GM06990 (cell line): ENCODE results near the gene PHF21A.

ENCODE experiments used
- DNase-seq: peaks from one replicate; pipeline ENCODE4 v3.0.0-alpha.2; 2011; ENCODE audit not compliant: insufficient read length; ENCODE audit errors: extremely low read depth
- H3K27me3 ChIP-seq: replicated peaks from 2 replicates; pipeline ENCODE4 v1.6.0; 2011; ENCODE audit warnings: low read length; ENCODE audit not compliant: control insufficient read depth, insufficient read depth
- H3K36me3 ChIP-seq: 2 replicates; pipeline ENCODE4 v1.5.1; 2011; ENCODE audit warnings: low read length; ENCODE audit not compliant: control insufficient read depth, insufficient read depth
- H3K4me3 ChIP-seq: replicated peaks from 2 replicates; pipeline ENCODE4 v1.5.1; 2011; ENCODE audit warnings: low read depth, mild to moderate bottlenecking, control low read depth, low read length
- TF ChIP-seq, protein P1 (sequence below): IDR thresholded peaks from 2 replicates; pipeline ENCODE4 v1.5.1; 2011; ENCODE audit warnings: low read length, control low read depth, mild to moderate bottlenecking, inconsistent platforms; ENCODE audit not compliant: insufficient read depth, poor library complexity, severe bottlenecking

Gene PHF21A

DNA sequence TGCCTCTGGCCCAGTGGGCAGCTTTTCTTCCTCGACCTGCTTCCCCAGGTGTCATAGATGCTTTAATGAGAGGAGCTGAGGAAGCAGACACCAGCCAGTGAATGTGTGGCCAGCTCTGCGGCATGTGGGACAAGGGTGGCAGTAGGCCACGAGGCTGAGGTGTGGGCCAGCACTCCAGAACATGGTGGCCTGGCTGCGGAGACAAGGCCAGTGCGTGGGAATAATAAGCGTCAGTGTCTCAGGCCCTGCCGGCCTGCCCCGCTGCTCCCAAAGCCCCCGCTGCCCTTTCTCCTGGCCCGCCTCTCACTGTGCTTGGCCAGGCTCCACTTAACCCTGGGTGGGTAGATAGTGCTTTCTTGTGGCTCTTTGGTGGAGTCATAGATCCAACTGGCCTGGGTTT, 233.7 kb downstream of the PHF21A start:
- Histone ChIP-seq H3K27me3 (no peaks in the 10 kb centered on the region), H3K4me3 (no peak overlapping the region), H3K36me3 (no peaks in the 10 kb centered on the region; the same call in 1 of the 2 replicates)
- TF ChIP-seq, protein P1, sequence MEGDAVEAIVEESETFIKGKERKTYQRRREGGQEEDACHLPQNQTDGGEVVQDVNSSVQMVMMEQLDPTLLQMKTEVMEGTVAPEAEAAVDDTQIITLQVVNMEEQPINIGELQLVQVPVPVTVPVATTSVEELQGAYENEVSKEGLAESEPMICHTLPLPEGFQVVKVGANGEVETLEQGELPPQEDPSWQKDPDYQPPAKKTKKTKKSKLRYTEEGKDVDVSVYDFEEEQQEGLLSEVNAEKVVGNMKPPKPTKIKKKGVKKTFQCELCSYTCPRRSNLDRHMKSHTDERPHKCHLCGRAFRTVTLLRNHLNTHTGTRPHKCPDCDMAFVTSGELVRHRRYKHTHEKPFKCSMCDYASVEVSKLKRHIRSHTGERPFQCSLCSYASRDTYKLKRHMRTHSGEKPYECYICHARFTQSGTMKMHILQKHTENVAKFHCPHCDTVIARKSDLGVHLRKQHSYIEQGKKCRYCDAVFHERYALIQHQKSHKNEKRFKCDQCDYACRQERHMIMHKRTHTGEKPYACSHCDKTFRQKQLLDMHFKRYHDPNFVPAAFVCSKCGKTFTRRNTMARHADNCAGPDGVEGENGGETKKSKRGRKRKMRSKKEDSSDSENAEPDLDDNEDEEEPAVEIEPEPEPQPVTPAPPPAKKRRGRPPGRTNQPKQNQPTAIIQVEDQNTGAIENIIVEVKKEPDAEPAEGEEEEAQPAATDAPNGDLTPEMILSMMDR, result no peak
- DNase-seq, result no peak

DNA sequence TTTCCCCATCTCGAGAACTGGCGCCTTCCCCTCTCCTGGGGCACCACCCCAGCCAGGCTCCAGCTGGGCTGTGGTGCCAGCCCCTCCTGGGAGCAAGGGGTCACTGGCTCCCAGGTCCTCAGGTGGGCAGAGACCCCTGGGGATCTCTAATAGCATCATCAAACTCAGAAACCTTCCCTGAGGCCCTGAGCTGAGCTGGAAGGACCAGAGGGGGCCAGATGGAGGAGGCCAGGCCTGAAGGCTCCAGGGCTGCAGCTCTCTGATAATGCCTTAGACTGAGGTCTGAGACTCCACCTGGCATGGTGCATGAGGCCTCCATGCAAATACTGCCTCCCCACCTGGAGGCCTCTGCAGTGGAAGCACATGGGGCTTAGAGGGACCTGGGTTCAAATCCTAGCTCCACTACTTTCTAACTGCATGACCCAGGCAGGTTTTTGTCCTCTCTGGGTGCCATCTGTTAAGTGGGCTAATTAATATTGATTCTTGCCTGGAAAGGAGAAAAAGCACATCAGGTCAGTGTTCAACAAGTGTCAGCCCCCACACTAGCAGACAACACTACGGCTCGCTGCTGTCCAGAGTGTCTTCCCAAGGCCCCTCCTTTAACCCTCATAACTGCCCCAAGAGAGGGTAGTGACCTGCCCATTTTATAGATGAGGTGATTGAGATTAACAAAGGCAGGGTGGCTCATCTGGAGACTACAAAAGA, 234.3 kb downstream of the PHF21A start:
- TF ChIP-seq, protein P1, result no peak
- Histone ChIP-seq H3K4me3 (no peak overlapping the region), H3K27me3 (no peaks in the 10 kb centered on the region), H3K36me3 (no peaks in the 10 kb centered on the region; the same call in 1 of the 2 replicates)
- no peak for DNase-seq

- no peaks in the 10 kb centered on the region for H3K27me3 ChIP-seq
- TF ChIP-seq, protein P1, result no peak
- H3K4me3 ChIP-seq, result no peak overlapping the region; the same call in 1 of the 2 replicates
- no peak for DNase-seq
- peaks cover 1% of the 10 kb centered on the region for H3K36me3 ChIP-seq
These were observed 235.1 kb downstream of the PHF21A start for GRCh38 chr11:45885921-45886721.

- TF ChIP-seq, protein P1, result no peak
- Histone ChIP-seq H3K27me3 (no peaks in the 10 kb centered on the region), H3K4me3 (peak within 1 kb of the TSS; percentile 27), H3K36me3 (peaks cover 6% of the 10 kb centered on the region)
- peak; percentile 54 for DNase-seq
These were observed 235.9 kb downstream of the PHF21A start, which contains the start of gene MAPK8IP1 for GRCh38 chr11:45885274-45885920. Gene MAPK8IP1 (plus strand): TSS chr11:45885651. CDS start chr11:45885821, 170 bp downstream.

DNA sequence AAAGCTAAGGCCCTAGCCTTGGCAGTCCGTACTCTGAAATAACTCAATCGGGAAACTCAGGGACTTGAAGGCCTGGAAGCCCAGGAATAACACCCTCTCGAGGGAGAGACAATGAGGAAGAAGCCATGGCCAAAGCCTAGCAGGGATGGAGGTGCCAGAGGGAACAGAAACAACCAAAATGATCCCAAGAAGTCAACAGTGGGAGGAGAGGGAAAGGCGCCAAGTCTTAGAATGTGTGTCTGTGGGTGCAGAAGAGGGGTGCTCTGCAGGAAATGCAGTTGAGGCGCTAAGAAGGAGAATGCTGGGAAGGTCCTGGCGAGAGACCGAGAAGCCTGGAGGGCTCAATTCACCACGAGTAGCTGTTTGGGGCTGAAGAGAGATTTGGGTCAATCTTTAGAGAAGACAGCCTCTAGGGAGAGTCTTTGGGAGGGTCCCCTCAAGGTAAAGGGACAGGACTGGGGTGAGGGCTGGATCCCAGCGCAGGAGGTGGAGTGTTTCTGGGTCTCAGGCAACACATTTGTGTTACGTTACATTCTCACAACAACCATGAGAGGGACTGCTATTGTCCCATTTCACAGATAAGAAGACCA, 236.6 kb downstream of the PHF21A start:
- Histone ChIP-seq H3K36me3 (peaks cover 6% of the 10 kb centered on the region), H3K4me3 (no peak overlapping the region; the same call in 1 of the 2 replicates), H3K27me3 (no peaks in the 10 kb centered on the region)
- DNase-seq, result no peak
- TF ChIP-seq, protein P1, result no peak
